BLaER1 treated with 17β-estradiol and CSF1 and Interleukin-3, amounts not matched to agents 10 nM and 100 nM (cell line): ENCODE results near the gene SRPRA.
"Not testable (repeated sequence)": the region's sequence is repeated elsewhere in the genome, so short reads cannot be mapped to it uniquely, and the experiment has no call there.

Experiments
- H3K27ac ChIP-seq, 11 experiments: shearing (Covaris generic); formaldehyde crosslinking; 2 replicates each; pipeline ENCODE4 v1.8.1; 2022
- H3K27me3 ChIP-seq, 11 experiments: shearing (Covaris generic); formaldehyde crosslinking; 2 replicates each; pipeline ENCODE4 v1.8.1; 2022
- H3K36me3 ChIP-seq, 11 experiments: shearing (Covaris generic); formaldehyde crosslinking; 2 replicates each; pipeline ENCODE4 v1.8.1; 2022
- H3K4me1 ChIP-seq, 10 experiments: shearing (Covaris generic); formaldehyde crosslinking; 2 replicates each; pipeline ENCODE4 v1.8.1; 2022
- H3K4me2 ChIP-seq, 11 experiments: shearing (Covaris generic); formaldehyde crosslinking; 2 replicates each; pipeline ENCODE4 v1.8.1; 2022
- H3K4me3 ChIP-seq, 10 experiments: shearing (Covaris generic); formaldehyde crosslinking; 2 replicates each; pipeline ENCODE4 v1.8.1; 2022
- H3K9ac ChIP-seq, 11 experiments: shearing (Covaris generic); formaldehyde crosslinking; 2 replicates each; pipeline ENCODE4 v1.8.1; 2022
- H3K9me3 ChIP-seq, 11 experiments: shearing (Covaris generic); formaldehyde crosslinking; replicated peaks in 1 of 11; 2 replicates each; pipeline ENCODE4 v1.8.1; 2022
- H4K20me1 ChIP-seq, 11 experiments: shearing (Covaris generic); formaldehyde crosslinking; 2 replicates each; pipeline ENCODE4 v1.8.1; 2022
- Cebpa-rat ChIP-seq, 11 experiments: shearing (Covaris generic); IDR thresholded peaks; 2 replicates each; pipeline ENCODE4 v1.8.1; 2022

SRPRA gene

DNA sequence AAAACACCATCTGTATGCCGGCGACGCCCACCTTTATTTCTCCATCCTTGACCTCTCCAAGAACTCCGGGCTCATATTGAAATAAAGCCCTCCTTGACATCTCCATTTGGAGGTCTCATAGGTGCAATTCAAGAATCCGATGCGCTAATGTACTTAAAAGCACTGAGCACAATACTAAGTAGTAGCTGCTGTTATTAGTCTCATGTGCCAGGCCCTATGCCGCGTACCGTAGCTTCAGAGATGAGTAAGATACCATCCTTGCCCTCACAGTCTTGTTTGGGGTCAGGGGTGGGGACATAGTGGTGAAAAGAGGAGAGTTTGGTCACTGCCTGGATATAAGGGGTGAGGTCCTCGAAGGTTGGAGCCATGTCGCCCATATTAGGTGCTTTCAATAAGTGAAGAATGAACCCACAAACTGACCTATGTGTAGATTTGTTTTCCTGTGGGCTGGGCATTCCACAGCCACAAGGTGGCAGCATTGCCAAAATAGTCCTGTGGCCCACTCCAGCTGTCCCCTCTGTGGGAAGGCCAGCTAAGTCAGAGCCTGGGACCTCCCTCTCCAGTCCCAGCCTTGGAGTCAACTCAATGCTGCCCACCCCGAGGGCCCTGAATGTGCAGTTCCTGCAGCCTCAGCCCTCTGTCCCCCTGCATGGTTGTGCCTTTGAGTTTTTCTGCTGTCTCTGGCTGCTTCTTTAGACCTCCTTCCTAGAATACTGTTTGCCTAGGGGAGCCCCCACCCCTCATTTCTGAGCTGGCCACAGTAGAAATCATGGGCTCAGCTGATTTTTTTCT lies 41.7 kb upstream of the SRPRA start:
- peak overlapping the region in 3 of 11 experiments; percentile 1 to 18 (median 12); a peak in 4 of 22 replicates for H3K4me2 ChIP-seq
- H4K20me1 ChIP-seq: peaks cover 0 to 14% (median 8%) of the 10 kb centered on the region in 11 experiments; a peak in 10 of 22 replicates
- no peak overlapping the region for H3K9ac ChIP-seq
- peaks cover 0 to 4% (median 0%) of the 10 kb centered on the region in 11 experiments; a peak in 2 of 22 replicates for H3K9me3 ChIP-seq
- TF ChIP-seq Cebpa-rat (IDR thresholded peaks at IDR 0.05): no peak
- no peaks in the 10 kb centered on the region for H3K27me3 ChIP-seq
- H3K4me3 ChIP-seq: no peak overlapping the region
- H3K27ac ChIP-seq: no peak overlapping the region
- peaks cover 15 to 35% (median 27%) of the 10 kb centered on the region in 10 experiments; a peak in 17 of 20 replicates for H3K4me1 ChIP-seq
- H3K36me3 ChIP-seq: peaks cover 17 to 76% (median 59%) of the 10 kb centered on the region in 11 experiments; a peak in 20 of 22 replicates

DNA sequence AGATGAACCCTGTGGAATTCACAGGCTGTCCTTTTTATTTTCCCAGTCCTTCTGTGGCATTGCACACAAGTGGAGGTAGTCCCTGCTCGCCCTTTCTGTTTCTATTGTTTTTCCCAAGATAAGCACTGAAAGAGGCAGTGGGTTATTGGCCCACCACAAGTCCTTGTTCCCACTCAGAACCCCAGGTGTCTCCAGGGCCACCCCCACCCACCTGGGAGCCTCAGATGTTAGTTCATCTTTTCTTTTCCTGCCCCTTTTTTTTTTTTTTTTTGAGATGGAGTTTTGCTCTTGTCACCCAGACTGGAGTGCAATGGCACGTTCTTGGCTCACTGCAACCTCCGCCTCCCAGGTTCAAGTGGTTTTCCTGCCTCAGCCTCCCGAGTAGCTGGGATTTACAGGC lies 40.1 kb upstream of the SRPRA start:
- not testable (repeated sequence) for H3K9ac ChIP-seq, H3K27me3 ChIP-seq, H3K9me3 ChIP-seq, H3K4me2 ChIP-seq, H3K4me3 ChIP-seq, H3K27ac ChIP-seq
- Histone ChIP-seq H3K4me1 (peaks cover 24 to 46% (median 37%) of the 10 kb centered on the region in 10 experiments), H3K36me3 (peaks cover 8 to 60% (median 44%) of the 10 kb centered on the region in 11 experiments; a peak in 20 of 22 replicates), H4K20me1 (peaks cover 0 to 14% (median 8%) of the 10 kb centered on the region in 11 experiments; a peak in 10 of 22 replicates)

DNA sequence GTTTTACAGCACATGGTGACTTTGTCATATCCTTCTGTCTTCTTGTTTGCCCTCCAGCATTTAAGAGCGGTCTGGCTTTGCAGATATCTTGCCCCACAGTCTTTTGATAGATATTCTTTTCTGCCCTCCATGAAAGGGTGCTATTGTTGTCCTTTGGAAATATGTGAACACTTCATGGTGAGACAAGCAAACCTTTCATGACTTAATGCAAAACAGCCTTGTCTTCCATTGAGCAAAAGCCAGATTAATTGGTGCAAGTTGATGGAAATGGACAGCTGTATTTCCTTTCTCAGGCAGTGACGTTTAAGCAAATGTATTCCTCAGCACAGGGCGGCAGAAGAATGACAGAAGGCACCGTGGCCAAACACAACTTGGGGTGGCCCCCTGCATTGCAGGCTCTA lies 39.6 kb upstream of the SRPRA start:
- Histone ChIP-seq H3K36me3 (peaks cover 4 to 56% (median 39%) of the 10 kb centered on the region in 11 experiments; a peak in 18 of 22 replicates), H3K27ac (no peak overlapping the region), H4K20me1 (peaks cover 0 to 14% (median 8%) of the 10 kb centered on the region in 11 experiments; a peak in 10 of 22 replicates), H3K9me3 (no peaks in the 10 kb centered on the region), H3K4me3 (no peak overlapping the region), H3K4me2 (0 out of 22 replicates have a peak overlapping the region, but pooled peaks of 1 of the 11 experiments have one; percentile 8), H3K27me3 (no peaks in the 10 kb centered on the region), H3K9ac (no peak overlapping the region), H3K4me1 (peaks cover 26 to 48% (median 38%) of the 10 kb centered on the region in 10 experiments)
- TF ChIP-seq Cebpa-rat (IDR thresholded peaks at IDR 0.05): no peak

DNA sequence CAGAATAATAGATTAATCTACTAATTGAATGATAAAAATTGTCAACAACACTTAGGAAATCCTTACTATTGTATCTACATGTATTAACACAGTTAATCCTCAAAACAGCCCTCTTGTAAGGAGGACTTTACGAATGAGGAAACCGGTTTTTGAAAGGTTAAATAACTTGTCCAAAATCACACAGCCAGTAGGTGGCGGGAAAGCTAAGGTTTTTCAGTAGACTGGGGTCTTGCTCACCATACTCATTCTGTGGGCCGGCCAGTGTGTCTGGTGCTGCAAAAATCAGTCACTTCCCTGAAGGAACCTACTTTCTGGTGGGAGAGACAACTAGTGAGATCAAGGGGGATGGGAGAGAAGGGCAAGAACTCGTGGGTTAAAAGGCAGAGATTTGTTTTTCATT lies 39.0 kb upstream of the SRPRA start:
- H3K4me2 ChIP-seq: 0 out of 22 replicates have a peak overlapping the region, but pooled peaks of 2 of the 11 experiments have one; percentile 3 to 8
- no peaks in the 10 kb centered on the region for H3K27me3 ChIP-seq
- no peak for TF ChIP-seq Cebpa-rat (IDR thresholded peaks at IDR 0.05)
- H3K4me1 ChIP-seq: peaks cover 32 to 54% (median 43%) of the 10 kb centered on the region in 10 experiments
- H3K36me3 ChIP-seq: peaks cover 4 to 51% (median 33%) of the 10 kb centered on the region in 11 experiments; a peak in 17 of 22 replicates
- H3K4me3 ChIP-seq: no peak overlapping the region
- peaks cover 0 to 14% (median 8%) of the 10 kb centered on the region in 11 experiments; a peak in 10 of 22 replicates for H4K20me1 ChIP-seq
- H3K9ac ChIP-seq: no peak overlapping the region
- no peaks in the 10 kb centered on the region for H3K9me3 ChIP-seq
- no peak overlapping the region for H3K27ac ChIP-seq

DNA sequence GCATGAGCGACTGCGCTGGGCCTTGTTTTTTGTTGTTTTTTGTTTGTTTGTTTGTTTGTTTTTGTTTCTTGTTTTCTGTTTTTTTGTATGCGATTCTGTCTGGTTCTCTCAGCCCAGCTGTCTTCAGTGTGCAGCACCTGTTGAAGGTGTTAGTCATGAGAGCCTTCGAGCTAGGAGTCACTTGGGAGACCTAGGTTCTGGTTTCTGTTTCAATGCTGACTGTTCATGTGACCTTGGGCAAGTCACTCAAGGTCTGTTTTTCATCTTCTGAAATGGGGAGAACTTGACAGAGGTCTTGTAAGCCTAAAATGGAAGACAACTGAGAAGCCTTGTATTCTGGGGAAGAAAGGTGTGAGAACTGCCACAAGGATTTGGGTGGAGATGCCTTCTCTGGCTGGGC lies 37.0 kb upstream of the SRPRA start:
- no peak overlapping the region for H3K27ac ChIP-seq
- peaks cover 0 to 8% (median 2%) of the 10 kb centered on the region in 11 experiments; a peak in 10 of 22 replicates for H4K20me1 ChIP-seq
- no peaks in the 10 kb centered on the region for H3K9me3 ChIP-seq
- no peaks in the 10 kb centered on the region for H3K27me3 ChIP-seq
- peak overlapping the region in 6 of 11 experiments; percentile 7 to 86 (median 47); a peak in 4 of 22 replicates for H3K4me2 ChIP-seq
- H3K4me1 ChIP-seq: peaks cover 19 to 46% (median 33%) of the 10 kb centered on the region in 10 experiments
- H3K4me3 ChIP-seq: no peak overlapping the region
- H3K9ac ChIP-seq: no peak overlapping the region
- peaks cover 0 to 41% (median 19%) of the 10 kb centered on the region in 11 experiments; a peak in 16 of 22 replicates for H3K36me3 ChIP-seq
- no peak for TF ChIP-seq Cebpa-rat (IDR thresholded peaks at IDR 0.05)

DNA sequence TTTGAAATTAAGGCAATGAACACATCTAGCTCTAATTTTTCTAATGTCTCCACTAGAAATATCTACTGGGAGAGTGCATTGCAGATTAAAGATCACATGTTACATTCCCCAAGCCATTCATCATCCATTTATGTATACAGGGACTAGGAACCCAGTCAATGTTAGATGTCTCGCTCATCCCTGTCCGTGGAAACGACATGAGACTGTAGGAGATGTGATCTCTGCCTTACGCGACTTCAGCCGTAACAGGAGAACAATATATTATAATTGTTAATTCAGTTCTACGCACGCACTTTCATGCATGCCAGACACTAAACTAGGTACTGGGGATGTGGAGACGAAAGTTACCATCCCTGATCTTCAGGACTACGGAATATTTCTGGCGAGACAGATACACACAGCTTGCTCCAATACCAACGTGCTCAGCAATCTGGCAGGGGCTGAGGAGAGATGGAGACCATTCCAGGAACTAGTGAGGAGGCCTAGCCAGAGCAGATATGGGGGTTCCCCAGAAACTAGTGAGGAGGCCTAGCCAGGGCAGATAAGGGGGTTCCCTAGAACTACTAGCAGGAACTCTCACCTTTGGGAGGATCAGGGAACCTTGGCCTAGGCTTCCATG lies 35.9 kb upstream of the SRPRA start:
- peak overlapping the region; percentile 85 to 95 (median 92); a peak in 21 of 22 replicates for H3K27ac ChIP-seq

DNA sequence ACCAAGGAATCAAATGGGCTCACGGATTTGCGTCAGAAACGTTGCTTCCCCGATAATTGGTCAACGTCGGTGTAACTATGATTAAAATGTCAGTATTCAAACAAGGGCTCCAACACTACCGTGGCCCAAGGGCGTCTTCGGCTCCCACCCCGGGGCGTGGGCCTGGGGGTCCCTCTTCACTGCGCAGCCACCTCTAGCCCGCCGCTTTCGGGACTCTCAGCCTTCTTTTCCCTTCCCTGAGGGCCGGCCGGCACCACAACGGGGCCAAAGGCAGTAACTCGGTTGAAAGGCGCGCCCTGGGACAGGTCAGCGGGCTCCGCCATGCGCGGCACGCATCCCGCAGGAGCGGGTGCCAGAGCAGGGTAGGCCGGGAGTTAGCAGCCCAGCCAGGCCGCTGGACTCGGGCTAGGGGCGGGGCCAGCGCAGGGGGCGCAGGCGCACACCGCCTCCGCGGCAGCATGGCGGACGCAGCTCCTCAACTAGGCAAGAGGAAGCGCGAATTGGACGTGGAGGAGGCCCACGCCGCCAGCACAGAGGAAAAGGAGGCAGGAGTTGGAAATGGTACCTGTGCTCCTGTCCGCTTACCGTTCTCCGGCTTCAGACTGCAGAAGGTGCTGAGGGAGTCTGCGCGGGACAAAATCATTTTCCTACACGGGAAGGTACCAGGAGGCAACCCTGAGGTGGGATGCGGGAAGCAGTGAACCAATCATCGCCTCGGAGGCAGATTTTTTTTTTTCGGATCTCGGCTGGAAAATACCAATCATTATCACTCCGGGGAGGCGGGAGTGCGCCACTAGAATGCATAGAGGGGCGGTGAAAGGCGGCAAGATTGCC lies 35.1 kb upstream of the SRPRA start, which contains the start of gene DCPS:
Gene DCPS, plus strand, starts transcription at position 438 of the 834 bp plus-strand sequence. Its CDS starts 21 bp downstream, at position 459.
- peak within 1 kb of the TSS; percentile 82 to 95 (median 90) for H3K4me2 ChIP-seq
- no peaks in the 10 kb centered on the region for H3K27me3 ChIP-seq
- peaks cover 5 to 42% (median 15%) of the 10 kb centered on the region in 11 experiments; a peak in 17 of 22 replicates for H3K36me3 ChIP-seq
- no peaks in the 10 kb centered on the region for H3K9me3 ChIP-seq
- peak within 1 kb of the TSS; percentile 87 to 95 (median 93) for H3K9ac ChIP-seq
- no peak for TF ChIP-seq Cebpa-rat (IDR thresholded peaks at IDR 0.05)
- H4K20me1 ChIP-seq: peaks cover 0 to 4% (median 0%) of the 10 kb centered on the region in 11 experiments; a peak in 3 of 22 replicates
- H3K4me1 ChIP-seq: peaks cover 17 to 41% (median 32%) of the 10 kb centered on the region in 10 experiments
- H3K27ac ChIP-seq: peak within 1 kb of the TSS; percentile 85 to 95 (median 92)
- H3K4me3 ChIP-seq: peak within 1 kb of the TSS; percentile 61 to 77 (median 70)

More for the DNA sequence above, 35.9 kb upstream of the SRPRA start:
- peak overlapping the region; percentile 82 to 95 (median 90) for H3K4me2 ChIP-seq
- H3K36me3 ChIP-seq: peaks cover 5 to 44% (median 18%) of the 10 kb centered on the region in 11 experiments; a peak in 15 of 22 replicates
- peaks cover 17 to 41% (median 32%) of the 10 kb centered on the region in 10 experiments for H3K4me1 ChIP-seq
- no peak for TF ChIP-seq Cebpa-rat (IDR thresholded peaks at IDR 0.05)
- peaks cover 0 to 4% (median 0%) of the 10 kb centered on the region in 11 experiments; a peak in 3 of 22 replicates for H4K20me1 ChIP-seq
- peak overlapping the region; percentile 61 to 77 (median 70) for H3K4me3 ChIP-seq
- no peaks in the 10 kb centered on the region for H3K9me3 ChIP-seq
- H3K9ac ChIP-seq: peak overlapping the region; percentile 87 to 95 (median 93)
- no peaks in the 10 kb centered on the region for H3K27me3 ChIP-seq

DNA sequence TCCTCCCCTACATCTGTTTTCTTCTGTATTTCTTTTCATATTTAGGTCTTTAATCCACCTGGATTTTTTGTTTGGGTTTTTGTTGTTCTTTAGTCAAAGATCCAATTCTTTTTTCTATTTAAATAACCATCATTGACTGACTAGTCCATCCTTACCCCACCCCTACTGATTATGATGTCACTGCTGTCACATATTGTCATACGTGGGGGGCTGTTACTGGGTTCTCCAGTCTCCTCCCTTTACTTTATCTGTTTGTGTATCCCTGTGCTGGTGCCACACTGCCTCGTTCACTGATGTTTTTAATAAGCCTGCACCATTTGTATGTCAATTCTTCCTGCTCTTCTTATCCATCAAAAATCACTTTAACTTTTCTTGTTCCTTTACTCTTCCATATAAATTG lies 28.3 kb upstream of the SRPRA start:
- Histone ChIP-seq H3K27ac (no peak overlapping the region), H3K36me3 (peaks cover 24 to 73% (median 46%) of the 10 kb centered on the region in 11 experiments), H3K9ac (no peak overlapping the region), H3K9me3 (no peaks in the 10 kb centered on the region), H3K4me1 (peaks cover 0 to 21% (median 0%) of the 10 kb centered on the region in 10 experiments; a peak in 7 of 20 replicates), H3K4me3 (no peak overlapping the region), H3K27me3 (no peaks in the 10 kb centered on the region), H3K4me2 (no peak overlapping the region), H4K20me1 (peaks cover 0 to 16% (median 0%) of the 10 kb centered on the region in 11 experiments; a peak in 2 of 22 replicates)
- no peak for TF ChIP-seq Cebpa-rat (IDR thresholded peaks at IDR 0.05)
